HG02798 (cell line): ENCODE measurements around the gene ZRANB3.

Source experiments
- ATAC-seq: cut with Tn5 transposase; IDR thresholded peaks from one replicate; pipeline ENCODE4 v1.9.1; 2021; ENCODE audit warnings: mild to moderate bottlenecking; ENCODE audit not compliant: unreplicated experiment, poor library complexity

ZRANB3 gene

DNA sequence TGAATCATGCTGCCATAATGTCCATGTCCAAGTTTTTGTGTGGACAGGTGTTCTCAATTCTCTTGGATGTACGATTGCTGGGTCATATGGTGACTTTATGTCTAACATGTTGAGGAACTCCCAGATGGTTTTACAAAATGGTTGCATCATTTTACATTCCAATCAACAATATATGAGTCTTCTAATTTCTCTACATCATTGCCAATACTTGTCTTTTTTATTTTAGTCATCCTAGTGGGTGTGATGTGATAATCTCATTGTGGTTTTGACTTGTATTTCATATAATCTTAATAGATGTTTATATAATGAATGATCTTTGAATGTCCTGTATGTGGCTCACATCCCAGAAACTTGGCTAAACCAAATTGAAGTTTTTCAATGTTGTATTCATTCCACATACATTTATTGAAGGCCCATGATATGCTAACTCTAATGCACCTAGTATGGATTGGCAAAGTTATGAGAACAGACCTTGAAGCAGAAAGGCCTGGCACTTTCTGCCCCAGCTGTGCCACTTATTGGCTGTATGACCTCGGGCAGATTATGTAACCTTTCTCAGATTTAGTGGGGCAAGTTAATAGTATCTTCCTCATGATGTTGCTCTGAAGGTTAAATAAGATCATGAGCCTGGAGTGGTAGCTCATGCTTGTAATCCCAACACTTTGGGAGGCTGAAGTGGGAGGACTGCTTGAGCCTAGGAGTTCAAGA, 273.5 kb downstream of the ZRANB3 start:
- ATAC-seq: no peak

DNA sequence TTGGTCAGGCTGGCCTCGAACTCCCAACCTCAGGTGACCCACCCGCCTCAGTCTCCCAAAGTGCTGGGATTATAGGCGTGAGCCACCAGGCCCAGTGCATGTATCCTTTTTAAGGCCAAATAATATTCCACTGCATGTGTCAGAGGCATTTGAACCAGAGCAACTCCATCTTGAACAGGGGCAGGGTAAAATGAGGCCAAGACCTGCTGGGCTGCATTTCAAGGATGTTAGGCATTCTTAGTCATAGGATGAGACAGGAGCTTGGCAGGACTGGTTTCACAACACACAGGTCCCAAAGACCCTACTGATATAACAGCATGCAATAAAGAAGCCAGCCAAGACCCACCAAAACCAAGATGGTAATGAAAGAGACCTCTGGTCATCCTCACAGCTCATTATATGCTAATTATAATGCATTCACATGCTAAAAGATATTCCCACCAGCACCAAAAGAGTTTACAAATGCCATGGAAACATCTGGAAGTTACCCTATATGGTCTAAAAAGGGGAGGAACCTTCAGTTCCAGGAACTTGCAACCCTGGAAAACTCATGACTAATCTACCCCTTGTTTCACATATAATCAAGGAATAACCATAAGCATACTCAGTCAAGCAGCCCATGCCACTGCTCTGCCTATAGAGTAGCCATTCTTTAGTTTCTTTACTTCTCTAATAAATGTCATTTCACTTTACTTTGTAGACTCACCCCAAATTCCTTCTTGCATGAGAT, 274.3 kb downstream of the ZRANB3 start:
- ATAC-seq: no peak

DNA sequence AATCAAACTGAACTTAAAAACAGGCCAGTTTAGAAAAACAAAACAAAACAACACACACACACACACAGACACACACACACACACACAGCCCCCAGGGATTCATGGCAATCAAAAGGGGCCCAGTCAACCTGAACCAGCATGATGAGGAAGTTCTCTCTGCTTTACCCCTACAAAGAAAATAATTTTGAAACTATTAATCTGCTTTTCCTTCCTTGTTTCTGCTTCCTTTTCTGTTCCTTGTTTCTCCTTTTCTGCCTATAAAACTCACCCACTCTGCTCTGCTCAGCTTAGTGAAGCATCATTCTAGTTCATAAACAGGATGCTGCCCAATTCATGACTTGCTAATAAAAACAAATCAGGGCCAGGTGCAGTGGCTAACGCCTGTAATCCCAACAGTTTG, 275.8 kb downstream of the ZRANB3 start:
- ATAC-seq: no peak

DNA sequence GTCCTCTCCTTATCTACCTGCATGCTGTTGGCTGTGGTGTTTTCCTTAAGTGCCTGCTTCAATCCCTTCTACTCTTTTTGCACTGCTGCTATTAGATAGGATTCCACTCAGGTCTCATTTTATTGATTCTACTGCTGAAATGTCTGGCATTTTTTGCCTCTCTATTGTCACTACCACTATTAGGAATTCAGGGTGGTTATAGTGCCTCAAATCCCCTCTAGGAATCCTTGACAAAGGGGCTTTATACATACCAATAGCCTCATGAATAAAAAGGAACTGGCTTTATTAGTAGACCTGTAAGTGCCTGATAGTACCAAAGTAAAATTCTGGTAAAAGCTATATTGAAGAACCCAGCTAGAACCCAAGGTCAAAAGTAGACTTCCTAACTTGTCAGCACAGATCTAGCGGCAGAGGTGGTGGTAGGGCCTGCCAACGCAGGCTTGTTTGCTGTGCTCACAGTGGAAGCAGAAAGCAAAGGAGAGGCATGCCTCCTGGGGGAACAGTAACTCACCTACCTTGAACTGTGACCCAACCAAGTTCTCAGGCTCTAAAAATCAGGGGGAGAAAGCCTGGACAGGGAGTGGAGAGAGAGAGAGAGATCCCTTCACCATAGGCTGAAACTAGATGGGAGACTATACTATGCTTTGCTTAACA, 278.1 kb downstream of the ZRANB3 start:
- ATAC-seq: no peak

DNA sequence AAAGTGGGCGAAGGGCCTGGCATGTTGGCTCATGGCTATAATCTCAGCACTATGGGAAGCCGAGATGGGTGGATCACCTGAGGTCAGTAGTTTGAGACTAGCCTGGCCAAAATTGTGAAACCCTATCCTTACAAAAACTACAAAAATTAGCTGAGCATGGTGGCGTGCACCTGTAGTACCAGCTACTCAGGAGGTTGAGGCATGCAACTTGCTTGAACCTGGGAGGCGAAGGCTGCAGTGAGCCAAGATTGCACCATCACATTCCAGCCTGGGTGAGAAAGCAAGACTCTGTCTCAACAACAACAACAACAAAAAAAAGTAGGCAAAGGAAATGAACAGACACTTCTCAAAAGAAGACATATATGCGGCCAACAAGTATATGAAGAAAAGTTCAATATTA, 282.4 kb downstream of the ZRANB3 start:
- ATAC-seq: no peak

DNA sequence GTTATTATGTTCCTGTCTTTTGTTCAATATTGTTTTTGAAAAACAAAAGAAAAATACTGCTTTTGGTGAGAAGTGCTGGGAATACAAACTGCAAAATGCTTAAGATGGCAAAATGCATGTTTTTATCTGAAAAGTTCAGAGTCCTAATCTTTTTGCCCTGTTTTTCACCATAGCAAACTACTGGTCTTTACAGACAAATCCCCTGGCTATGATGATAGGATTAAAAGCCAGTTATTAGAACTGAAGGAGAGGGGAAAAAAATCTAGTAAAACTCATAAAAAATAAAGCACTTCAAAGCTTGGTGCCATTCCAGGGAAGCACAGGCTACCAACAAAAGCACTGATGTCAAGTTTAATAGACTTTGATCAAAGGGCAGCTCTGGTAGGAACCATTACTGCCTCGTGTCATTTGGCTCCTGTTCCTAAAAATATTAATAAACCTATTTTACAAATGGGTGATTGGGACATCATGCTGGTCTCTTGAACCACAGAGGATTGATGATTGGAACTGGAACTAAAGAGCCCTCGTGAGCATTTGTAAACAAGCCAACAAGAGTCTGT, 284.2 kb downstream of the ZRANB3 start:
- ATAC-seq: no peak

DNA sequence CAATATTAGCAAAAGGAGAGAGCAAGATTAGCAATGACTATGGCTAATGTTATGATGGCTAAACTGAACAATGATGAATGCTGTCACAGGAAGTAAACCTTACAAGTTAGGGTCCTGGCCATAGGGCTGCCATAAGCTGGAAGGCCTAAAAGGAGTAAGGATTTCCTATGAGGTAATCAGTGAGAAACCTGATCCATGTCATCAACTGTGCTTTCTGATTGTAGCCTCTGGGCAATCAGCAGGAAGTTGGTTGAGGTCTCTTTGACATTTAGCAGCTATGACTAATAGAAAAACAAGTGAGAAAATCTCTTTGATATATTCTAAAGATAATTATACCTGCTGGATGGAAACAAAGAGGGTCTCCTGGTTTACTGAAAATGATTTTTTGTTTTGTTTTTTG, 285.9 kb downstream of the ZRANB3 start:
- ATAC-seq: no peak

DNA sequence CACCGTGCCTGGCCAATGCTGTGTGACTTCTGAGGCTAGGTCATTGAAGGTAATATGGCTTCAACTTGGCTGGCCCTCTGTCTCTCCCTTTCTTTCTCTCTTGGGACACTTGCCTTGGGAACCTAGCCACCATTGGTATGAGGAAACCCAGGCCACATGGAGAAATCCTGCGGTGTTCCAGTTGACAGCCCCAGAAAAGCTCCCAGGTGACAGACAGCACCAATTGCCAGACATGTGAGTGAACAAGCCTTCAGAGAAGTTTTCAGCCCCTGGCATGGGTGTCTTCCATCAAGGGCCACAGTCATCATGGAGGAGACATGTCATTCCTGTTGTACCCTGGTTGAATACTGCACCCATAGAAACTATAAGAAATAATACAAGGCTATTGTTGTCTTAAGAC, 292.4 kb downstream of the ZRANB3 start:
- ATAC-seq: no peak

DNA sequence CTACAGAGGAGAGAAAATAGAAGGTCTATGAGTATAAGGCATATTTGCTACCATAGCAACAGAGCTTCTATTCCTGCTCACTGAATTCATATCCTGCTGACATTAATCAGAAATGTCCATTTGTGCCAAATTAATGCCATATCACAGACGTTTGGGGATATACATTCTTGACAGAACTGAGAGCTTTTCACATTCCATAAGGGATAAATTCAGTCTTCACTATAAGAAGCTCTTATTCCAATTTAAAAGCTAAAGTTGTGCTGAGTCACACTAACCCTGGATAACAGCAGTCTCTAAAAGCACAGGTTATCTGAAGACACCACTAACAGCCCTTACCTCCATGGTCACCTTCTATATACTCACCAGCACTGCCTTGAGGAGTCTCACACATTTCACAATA, 300.9 kb downstream of the ZRANB3 start:
- no peak for ATAC-seq

DNA sequence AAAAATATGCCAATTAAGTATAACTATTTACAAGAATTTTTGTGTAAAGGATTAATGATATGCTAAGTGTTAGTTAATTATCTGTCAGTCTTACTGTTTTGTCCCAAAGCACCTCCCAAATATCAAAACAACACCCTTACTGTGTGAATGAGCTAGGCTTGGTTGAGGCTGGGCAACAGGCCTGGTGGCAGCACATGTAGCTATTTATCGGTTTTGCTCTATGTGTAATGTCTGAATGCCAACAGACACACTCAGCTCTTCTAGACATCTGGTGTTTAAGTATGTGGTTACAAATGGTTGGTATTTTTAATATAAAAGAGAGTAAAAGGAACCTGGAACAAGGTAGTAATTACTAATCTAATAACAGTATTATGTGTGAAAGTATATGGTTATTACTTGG, 303.6 kb downstream of the ZRANB3 start:
- ATAC-seq: no peak

DNA sequence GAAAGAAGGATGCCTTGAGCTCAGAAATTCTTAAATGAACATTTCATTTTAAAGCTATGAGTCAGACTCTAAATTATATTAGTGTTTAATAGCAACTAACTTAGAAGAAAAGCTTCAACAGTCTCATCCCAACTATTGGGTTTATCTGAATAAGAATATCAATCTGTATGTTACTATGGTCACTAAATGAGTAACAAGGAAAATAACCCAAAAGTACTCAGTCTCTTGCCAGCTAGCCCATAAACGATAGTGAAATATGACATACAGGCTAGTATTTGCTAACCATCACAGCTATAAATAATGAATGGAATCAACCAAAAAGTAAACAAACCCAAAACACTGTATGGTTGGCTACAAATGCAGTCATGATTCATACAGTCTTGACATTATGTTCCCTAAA, 304.1 kb downstream of the ZRANB3 start:
- no peak for ATAC-seq

DNA sequence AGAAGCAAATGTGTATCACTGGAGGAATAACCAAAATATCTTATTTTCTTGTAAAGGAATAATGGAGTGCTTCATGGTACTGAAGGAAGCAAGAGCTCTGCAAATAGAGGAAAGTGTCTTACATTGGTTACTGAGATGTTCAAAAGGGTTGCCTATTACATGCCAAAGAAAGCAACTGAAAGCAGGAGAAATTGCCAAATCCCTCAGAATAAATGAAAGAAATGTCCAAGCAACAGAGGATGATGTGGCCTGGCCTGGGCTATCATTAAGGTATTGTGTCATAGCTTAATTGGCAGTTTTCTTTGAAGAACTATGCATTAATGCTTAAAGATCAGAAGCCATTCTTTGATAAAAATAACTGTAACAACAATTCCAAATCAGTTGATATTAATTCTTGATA, 305.2 kb downstream of the ZRANB3 start:
- no peak for ATAC-seq

DNA sequence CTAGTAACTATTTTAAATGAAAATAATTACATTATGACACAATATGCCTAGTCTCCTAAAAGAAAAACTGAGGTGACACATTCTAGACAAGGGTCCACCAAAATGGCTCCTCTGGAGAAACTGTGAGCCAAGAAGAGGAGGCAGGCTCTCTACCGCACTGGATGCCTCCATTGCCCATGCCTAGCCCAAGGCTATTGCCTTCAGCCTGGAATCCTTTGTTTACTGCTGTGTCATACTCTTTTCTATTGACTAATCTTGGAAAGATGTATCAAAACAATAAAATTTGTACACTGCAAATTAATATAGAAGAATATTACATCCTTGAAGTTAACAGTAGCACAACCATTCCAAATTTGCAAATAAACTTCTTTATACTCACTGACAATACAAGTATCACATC, 311.8 kb downstream of the ZRANB3 start:
- ATAC-seq: no peak

DNA sequence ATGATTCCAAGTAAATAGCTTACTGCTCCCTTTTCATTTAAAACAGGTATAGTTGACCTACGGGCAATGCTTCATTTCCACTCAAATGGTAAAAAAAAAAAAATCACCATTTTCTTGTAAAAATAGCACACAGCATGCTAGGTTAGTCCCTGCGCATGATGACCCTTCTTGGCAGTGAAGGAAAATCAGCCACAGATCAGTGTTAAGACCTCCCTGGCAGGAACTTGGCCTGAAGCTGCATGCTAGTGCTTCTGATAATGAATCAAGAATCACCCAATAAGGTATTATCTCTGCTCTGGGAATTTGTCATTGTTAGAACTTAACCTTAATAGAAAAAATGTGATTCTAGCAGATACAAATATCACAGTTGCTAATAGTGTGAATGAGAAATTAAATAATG, 312.6 kb downstream of the ZRANB3 start:
- ATAC-seq: no peak

DNA sequence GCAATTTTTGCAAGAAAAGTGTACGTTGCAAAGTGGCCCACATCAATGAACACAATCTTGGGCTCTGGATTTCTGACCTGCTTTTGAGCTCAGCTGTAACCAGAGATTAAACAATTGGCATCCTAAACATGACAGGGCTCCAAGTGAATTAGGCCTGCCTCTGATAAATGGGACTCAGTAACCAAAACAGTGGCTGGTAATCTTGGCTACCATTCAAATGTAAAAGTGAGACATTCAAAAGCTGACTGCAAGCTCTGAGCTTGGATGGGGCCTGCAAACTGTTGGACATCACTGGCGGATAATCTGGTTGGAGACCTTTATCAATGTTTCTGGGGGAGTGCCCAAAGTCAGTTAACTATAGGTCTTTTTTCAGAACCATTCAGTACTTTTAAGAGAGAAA, 318.3 kb downstream of the ZRANB3 start:
- ATAC-seq: no peak

DNA sequence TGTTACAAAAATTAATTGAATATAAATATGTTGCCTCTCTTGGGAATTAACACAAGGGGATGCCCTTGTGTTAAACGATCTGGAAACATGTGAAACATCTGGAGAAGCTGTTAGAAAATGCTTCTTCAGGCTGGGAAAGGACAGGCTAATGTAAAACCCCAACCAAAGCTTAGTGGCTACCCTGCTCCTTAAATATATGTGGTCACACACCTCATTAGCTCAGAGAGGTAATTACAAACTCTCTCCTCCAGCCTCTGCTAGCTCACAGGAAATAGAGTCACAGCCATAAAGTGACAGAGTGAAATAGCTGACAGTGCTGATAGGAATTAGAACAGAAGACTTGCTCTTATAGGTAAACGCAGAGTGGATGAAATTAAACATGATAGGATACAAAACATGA, 323.0 kb downstream of the ZRANB3 start:
- no peak for ATAC-seq

DNA sequence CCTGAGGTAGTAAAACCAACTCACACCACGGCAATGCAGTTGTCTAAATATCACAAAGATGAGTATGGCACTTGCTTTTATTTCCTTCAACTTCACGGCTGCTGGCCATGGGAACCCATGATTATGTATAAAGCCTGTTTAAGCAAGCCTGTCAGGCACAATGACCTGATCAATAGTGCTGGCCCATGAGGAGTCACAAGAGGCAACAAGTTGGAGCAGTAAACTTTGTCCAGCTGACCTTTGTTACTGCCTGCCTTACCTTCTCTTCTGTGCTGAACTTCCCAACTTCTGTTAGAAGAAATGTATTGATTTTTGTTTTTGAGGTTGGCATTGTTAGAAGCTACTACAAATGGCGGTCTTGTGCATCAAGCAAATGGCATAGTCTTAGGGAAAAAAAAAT, 327.1 kb downstream of the ZRANB3 start:
- ATAC-seq: no peak

DNA sequence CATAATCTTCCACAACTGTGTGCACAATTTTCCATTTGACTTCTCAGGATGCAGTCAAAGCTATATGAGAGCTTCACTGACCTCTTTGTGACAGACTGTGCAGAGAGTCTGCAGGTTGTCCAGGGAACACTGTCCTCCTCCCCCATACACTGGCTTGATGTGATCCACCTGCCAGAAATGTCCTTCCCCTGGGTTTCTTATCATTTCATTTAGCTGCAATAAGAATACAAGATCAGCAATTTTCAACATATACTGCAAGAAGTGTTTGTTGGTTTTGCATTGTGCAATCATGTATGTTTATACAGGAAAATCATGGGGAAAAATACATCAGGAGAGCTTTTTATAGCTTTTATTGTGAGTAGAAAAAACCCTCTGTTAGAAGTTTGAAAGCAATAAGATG, 328.3 kb downstream of the ZRANB3 start:
- no peak for ATAC-seq

DNA sequence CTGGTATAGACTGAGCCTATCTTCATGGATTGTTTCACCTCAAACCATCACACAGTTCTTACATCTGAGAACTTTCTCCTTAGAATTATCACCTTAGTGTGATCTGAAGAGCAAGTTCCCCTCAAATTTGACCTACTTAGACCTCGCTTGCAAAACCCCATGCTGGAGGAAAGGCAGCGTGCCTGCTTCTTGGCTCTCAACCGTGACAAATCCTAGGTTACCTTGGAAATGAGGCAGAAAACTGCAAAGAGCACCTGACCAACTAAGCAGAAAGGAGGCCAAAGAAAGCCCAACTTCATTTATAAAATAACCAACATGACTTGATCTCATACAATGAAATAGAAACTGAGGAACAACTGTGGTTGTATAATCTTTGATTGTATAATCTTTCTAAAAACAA, 332.5 kb downstream of the ZRANB3 start:
- ATAC-seq: no peak

DNA sequence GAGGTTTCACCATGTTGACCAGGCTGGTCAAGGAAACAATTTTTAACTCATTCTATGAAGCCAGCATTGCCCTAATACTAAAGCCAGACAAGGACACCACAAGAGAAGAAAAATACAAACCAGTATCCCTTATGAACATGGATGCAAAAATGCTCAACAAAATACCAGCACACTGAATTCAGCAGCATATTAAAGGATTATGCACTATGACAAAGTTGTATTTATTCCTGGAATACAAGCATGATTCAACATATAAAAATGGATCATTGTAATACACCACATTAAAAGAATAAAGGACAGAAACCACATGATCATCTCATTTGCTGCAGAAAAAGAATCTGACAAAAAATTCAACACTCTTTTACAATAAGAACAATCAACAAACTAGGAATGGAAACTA, 340.2 kb downstream of the ZRANB3 start:
- ATAC-seq: no peak

DNA sequence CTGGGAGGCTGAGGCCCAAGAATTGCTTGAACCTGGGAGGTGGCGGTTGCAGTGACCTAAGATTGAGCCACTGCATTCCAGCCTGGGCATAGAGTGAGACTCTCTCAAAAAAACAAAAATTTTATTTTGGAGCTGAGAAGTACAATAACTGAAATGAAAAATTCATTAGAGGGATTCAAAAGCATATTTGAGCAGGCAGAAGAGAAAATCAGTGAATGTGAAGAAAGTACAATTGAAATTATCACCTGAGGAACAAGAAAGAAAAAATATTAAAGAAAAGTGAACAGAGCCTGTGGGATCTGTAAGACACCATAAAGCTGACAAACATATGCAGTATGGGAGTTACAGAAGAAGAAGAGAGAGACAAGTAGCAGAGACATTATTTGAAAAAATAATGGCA, 341.9 kb downstream of the ZRANB3 start:
- no peak for ATAC-seq
